PFSK-1 (cell line): ENCODE data around the gene FOXE1.

Experiments used
- FOXP2 ChIP-seq: optimal IDR thresholded peaks from 2 replicates; pipeline ENCODE3; 2011; ENCODE audit warnings: borderline replicate concordance, control low read depth, inconsistent platforms; ENCODE audit not compliant: insufficient read depth; ENCODE audit errors: extremely low read length, extremely low read depth
- POLR2AphosphoS5 ChIP-seq: IDR thresholded peaks from 2 replicates; pipeline ENCODE4 v1.6.1; 2012; ENCODE audit warnings: low read depth, mild to moderate bottlenecking, control low read depth, low read length, moderate library complexity
- SIN3A ChIP-seq: IDR thresholded peaks from 2 replicates; pipeline ENCODE4 v1.6.1; 2012; ENCODE audit warnings: mild to moderate bottlenecking, low read length, moderate library complexity, borderline replicate concordance; ENCODE audit not compliant: insufficient read depth
- TAF1 ChIP-seq: IDR thresholded peaks from 2 replicates; pipeline ENCODE4 v1.6.1; 2012; ENCODE audit warnings: low read length, control low read depth, borderline replicate concordance; ENCODE audit not compliant: insufficient read depth
- TF ChIP-seq, protein P1 (sequence below), 2 experiments: IDR thresholded peaks; 2 replicates each; pipeline versions ENCODE4 v1.6.1 to v1.8.0; 2011 to 2012; ENCODE audit warnings: low read depth in 2 of 2, low read length in 2 of 2, control low read depth in 1 of 2, inconsistent platforms in 1 of 2, mild to moderate bottlenecking in 1 of 2, moderate library complexity in 1 of 2; ENCODE audit not compliant: insufficient read depth in 1 of 2

DNA sequence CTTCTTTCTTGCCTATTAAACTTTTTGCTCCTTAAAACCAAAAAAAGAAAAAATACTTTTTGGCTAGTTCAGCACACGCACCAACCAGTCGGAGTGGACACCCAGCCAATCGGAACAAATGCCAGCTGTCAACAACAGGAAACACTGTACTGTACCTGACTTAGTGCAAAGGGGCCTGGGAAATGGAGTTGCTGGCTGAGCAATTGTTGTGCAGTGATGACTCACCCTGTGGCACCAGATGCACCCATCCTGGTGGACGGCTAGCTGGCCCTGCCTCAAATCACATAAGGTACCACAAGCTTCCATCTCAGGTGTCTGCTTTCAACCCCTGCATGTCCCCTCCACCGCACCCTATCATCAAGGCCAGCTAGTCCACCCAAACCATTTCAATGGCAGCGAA lies 20.9 kb downstream of the FOXE1 start:
- TF ChIP-seq TAF1 (no peak), SIN3A (no peak), POLR2AphosphoS5 (no peak), FOXP2 (no peak)
- TF ChIP-seq, protein P1, sequence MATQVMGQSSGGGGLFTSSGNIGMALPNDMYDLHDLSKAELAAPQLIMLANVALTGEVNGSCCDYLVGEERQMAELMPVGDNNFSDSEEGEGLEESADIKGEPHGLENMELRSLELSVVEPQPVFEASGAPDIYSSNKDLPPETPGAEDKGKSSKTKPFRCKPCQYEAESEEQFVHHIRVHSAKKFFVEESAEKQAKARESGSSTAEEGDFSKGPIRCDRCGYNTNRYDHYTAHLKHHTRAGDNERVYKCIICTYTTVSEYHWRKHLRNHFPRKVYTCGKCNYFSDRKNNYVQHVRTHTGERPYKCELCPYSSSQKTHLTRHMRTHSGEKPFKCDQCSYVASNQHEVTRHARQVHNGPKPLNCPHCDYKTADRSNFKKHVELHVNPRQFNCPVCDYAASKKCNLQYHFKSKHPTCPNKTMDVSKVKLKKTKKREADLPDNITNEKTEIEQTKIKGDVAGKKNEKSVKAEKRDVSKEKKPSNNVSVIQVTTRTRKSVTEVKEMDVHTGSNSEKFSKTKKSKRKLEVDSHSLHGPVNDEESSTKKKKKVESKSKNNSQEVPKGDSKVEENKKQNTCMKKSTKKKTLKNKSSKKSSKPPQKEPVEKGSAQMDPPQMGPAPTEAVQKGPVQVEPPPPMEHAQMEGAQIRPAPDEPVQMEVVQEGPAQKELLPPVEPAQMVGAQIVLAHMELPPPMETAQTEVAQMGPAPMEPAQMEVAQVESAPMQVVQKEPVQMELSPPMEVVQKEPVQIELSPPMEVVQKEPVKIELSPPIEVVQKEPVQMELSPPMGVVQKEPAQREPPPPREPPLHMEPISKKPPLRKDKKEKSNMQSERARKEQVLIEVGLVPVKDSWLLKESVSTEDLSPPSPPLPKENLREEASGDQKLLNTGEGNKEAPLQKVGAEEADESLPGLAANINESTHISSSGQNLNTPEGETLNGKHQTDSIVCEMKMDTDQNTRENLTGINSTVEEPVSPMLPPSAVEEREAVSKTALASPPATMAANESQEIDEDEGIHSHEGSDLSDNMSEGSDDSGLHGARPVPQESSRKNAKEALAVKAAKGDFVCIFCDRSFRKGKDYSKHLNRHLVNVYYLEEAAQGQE (IDR thresholded peaks at IDR 0.05; ENCODE audit: insufficient read depth in 1 of 2, low read depth in 2 of 2, low read length in 2 of 2): no peak
